HL-60/S4 treated with retinoic acid at 250 ng/mL for 4 days and 3 days (cell line): ENCODE results near the gene FAM3B.

ENCODE experiments used
- in situ Hi-C: fragments of 300-500 bp; cut with MboI; formaldehyde crosslinking; loops from 2 replicates; pipeline ENCODE4 v1.7.0; 2022; ENCODE audit warnings: low sequenced_read_pairs

The FAM3B gene

GRCh38 chr21:41367945-41368734 is 51.5 kb downstream of the FAM3B start:
- in situ Hi-C loops = no loop called here

GRCh38 chr21:41368735-41369104 is 52.1 kb downstream of the FAM3B start:
- in situ Hi-C loops = no loop called here

GRCh38 chr21:41369105-41369919 is 52.7 kb downstream of the FAM3B start:
- in situ Hi-C loops = no loop called here

- in situ Hi-C loops = no loop called here
Observed at GRCh38 chr21:41369920-41370839, 53.6 kb downstream of the FAM3B start.

- in situ Hi-C loops = no loop called here
Observed at GRCh38 chr21:41370840-41371684, 54.5 kb downstream of the FAM3B start.

GRCh38 chr21:41371685-41372030 is 55.1 kb downstream of the FAM3B start:
- in situ Hi-C loops = no loop called here

GRCh38 chr21:41373253-41373652 is 56.7 kb downstream of the FAM3B start:
- in situ Hi-C loops = no loop called here

- in situ Hi-C loops = no loop called here
Observed at GRCh38 chr21:41373763-41374162, 57.2 kb downstream of the FAM3B start.

GRCh38 chr21:41374177-41374712 is 57.6 kb downstream of the FAM3B start:
- in situ Hi-C loops = no loop called here

GRCh38 chr21:41374867-41375533 is 58.4 kb downstream of the FAM3B start:
- in situ Hi-C loops = no loop called here

GRCh38 chr21:41375875-41376274 is 59.3 kb downstream of the FAM3B start:
- in situ Hi-C loops = no loop called here

GRCh38 chr21:41377715-41378114 is 61.1 kb downstream of the FAM3B start:
- in situ Hi-C loops = no loop called here

- in situ Hi-C loops = no loop called here
Observed at GRCh38 chr21:41378849-41379248, 62.2 kb downstream of the FAM3B start.

GRCh38 chr21:41379901-41380300 is 63.3 kb downstream of the FAM3B start:
- in situ Hi-C loops = no loop called here

GRCh38 chr21:41381731-41382130 is 65.1 kb downstream of the FAM3B start:
- in situ Hi-C loops = no loop called here

- in situ Hi-C loops = no loop called here
Observed at GRCh38 chr21:41387042-41387819, 70.6 kb downstream of the FAM3B start.

GRCh38 chr21:41387824-41388223 is 71.2 kb downstream of the FAM3B start:
- in situ Hi-C loops = no loop called here

- in situ Hi-C loops = no loop called here
Observed at GRCh38 chr21:41388259-41388658, 71.7 kb downstream of the FAM3B start.
